HG02885 (cell line): ENCODE data around the gene ZNF629.

ENCODE experiments used
- ATAC-seq: cut with Tn5 transposase; IDR thresholded peaks from one replicate; pipeline ENCODE4 v1.9.1; 2021; ENCODE audit warnings: mild to moderate bottlenecking; ENCODE audit not compliant: unreplicated experiment, poor library complexity

The ZNF629 gene

GRCh38 chr16:30768583-30769181 lies 18.3 kb downstream of the ZNF629 start:
- no peak for ATAC-seq

- no peak for ATAC-seq
Observed at GRCh38 chr16:30767767-30768465, 19.1 kb downstream of the ZNF629 start.

GRCh38 chr16:30766933-30767284 lies 20.1 kb downstream of the ZNF629 start:
- no peak for ATAC-seq

GRCh38 chr16:30766206-30766932 lies 20.6 kb downstream of the ZNF629 start:
- ATAC-seq = no peak

- ATAC-seq = no peak
Observed at GRCh38 chr16:30764816-30765465, 22.1 kb downstream of the ZNF629 start.

- no peak for ATAC-seq
Observed at GRCh38 chr16:30764086-30764485, 22.9 kb downstream of the ZNF629 start.

- no peak for ATAC-seq
Observed at GRCh38 chr16:30762991-30763725, 23.8 kb downstream of the ZNF629 start.

- ATAC-seq = peak; percentile 88
Observed at GRCh38 chr16:30761928-30762902, 24.8 kb downstream of the ZNF629 start, which contains the start of the genes CFAP119 and RNF40. TSS of gene CFAP119 (minus strand) at chr16:30762062. CDS start at chr16:30761748, 314 bp downstream. TSS of gene RNF40 (plus strand) at chr16:30762322. CDS start at chr16:30762546, 224 bp downstream.

GRCh38 chr16:30761427-30761927 lies 25.5 kb downstream of the ZNF629 start:
- peak; percentile 31 for ATAC-seq

- ATAC-seq = no peak
Observed at GRCh38 chr16:30760577-30761426, 26.2 kb downstream of the ZNF629 start.

GRCh38 chr16:30760001-30760559 lies 26.9 kb downstream of the ZNF629 start:
- ATAC-seq = no peak

GRCh38 chr16:30758988-30759491 lies 28.0 kb downstream of the ZNF629 start:
- ATAC-seq = no peak

GRCh38 chr16:30757316-30757715 lies 29.7 kb downstream of the ZNF629 start:
- no peak for ATAC-seq

- ATAC-seq = no peak
Observed at GRCh38 chr16:30756781-30757100, 30.3 kb downstream of the ZNF629 start.

GRCh38 chr16:30755955-30756780 lies 30.8 kb downstream of the ZNF629 start:
- no peak for ATAC-seq

GRCh38 chr16:30753596-30753995 lies 33.4 kb downstream of the ZNF629 start:
- ATAC-seq = no peak
